Lower leg skin (tissue), 4 donors: ENCODE measurements around the gene ZHX3. TPM values are rescaled to one million over a fixed set of nuclear protein-coding genes. Genes with fewer than 3 reads are reported as not detected.

Source experiments
- DNase-seq, 2 donors: peaks; one replicate each; pipeline ENCODE4 v3.0.0-alpha.2; 2019; ENCODE audit warnings: low spot score in 2 of 2
- H3K4me3 ChIP-seq: fragments of 200-600 bp; sonication (generic); 2 replicates; pipeline ENCODE4 v1.5.1; 2017; ENCODE audit warnings: mild to moderate bottlenecking, low read depth; ENCODE audit not compliant: poor library complexity, severe bottlenecking
- CTCF ChIP-seq, 3 donors: fragments of 450-650 bp; IDR thresholded peaks; one replicate each; pipeline ENCODE4 v1.5.1; 2016; ENCODE audit warnings: antibody characterized with exemption in 3 of 3, mild to moderate bottlenecking in 3 of 3, moderate library complexity in 2 of 3
- POLR2A ChIP-seq, 2 donors: fragments of 450-650 bp; IDR thresholded peaks; one replicate each; pipeline ENCODE4 v1.6.1; 2016 to 2017; ENCODE audit warnings: antibody characterized with exemption in 2 of 2, mild to moderate bottlenecking in 1 of 2, moderate library complexity in 1 of 2
- WGBS, 2 donors: methylation state at CpG; one replicate each; pipeline ENCODE4 v1.1.5; 2018; 5-methylcytosine and 5-hydroxymethylcytosine counted together
- intact Hi-C: fragments of 100-400 bp; cut with DNase I; formaldehyde crosslinking; loops from one replicate; pipeline ENCODE4 v1.15.0; 2023; ENCODE audit warnings: low total_unique reads
- total RNA-seq, 4 donors: library from RNA; depleted of rRNA; stranded (reverse); fragments of >200 nt; gene quantifications; one replicate each; pipeline ENCODE4 v1.1.0, GENCODE V29; 2016

The ZHX3 gene
- total RNA-seq, 4 donors from 2014 or later, result 19.3 to 33.1 (median 25.5) TPM

- H3K4me3 ChIP-seq, result no peak overlapping the region
- 94 to 97% methylated on average over 6 to 7 of the region's 7 CpGs for WGBS, 2 donors
- no peak for DNase-seq
- intact Hi-C loops, result no loop called here
- TF ChIP-seq CTCF (IDR thresholded peaks at IDR 0.05), result no peak
- TF ChIP-seq POLR2A (IDR thresholded peaks at IDR 0.05), result no peak
These were observed 32.4 kb upstream of the ZHX3 start for GRCh38 chr20:41349943-41350342.

DNA sequence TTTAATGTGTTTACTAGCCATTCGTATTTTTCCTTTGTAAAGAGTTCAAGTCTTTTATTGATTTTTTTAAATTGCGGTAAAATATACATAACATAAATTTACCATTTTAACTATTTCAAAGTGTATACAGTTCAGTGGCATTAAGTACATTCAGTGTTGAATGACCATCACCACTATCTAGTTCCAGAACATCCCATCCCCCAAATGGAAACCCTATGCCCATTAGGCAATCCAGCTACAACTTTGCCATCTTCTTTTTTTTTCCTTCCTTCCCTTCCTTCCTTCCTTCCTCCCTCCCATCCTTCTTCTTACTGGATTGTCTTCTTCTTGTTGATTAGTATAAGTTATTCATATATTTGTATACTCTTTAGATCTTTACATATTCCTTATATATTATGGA is 31.7 kb upstream of the ZHX3 start:
- TF ChIP-seq CTCF (IDR thresholded peaks at IDR 0.05) (no peak), POLR2A (IDR thresholded peaks at IDR 0.05) (no peak)
- no peak for DNase-seq
- 92 to 97% methylated on average over 2 of the region's 2 CpGs for WGBS, 2 donors
- intact Hi-C loops, result no loop called here
- no peak overlapping the region for H3K4me3 ChIP-seq

GRCh38 chr20:41348430-41349172 is 31.1 kb upstream of the ZHX3 start:
- intact Hi-C loops, result no loop called here
- 84 to 91% methylated on average over 13 of the region's 13 CpGs for WGBS, 2 donors
- DNase-seq, result no peak
- no peak for TF ChIP-seq POLR2A (IDR thresholded peaks at IDR 0.05)
- no peak overlapping the region for H3K4me3 ChIP-seq

- no peak for TF ChIP-seq POLR2A (IDR thresholded peaks at IDR 0.05)
- no peak for TF ChIP-seq CTCF (IDR thresholded peaks at IDR 0.05)
- WGBS, 2 donors, result 82 to 84% methylated on average over 13 of the region's 13 CpGs
- DNase-seq, result no peak
- H3K4me3 ChIP-seq, result no peak overlapping the region
- intact Hi-C loops, result no loop called here
These were observed 30.2 kb upstream of the ZHX3 start for GRCh38 chr20:41347523-41348429.

DNA sequence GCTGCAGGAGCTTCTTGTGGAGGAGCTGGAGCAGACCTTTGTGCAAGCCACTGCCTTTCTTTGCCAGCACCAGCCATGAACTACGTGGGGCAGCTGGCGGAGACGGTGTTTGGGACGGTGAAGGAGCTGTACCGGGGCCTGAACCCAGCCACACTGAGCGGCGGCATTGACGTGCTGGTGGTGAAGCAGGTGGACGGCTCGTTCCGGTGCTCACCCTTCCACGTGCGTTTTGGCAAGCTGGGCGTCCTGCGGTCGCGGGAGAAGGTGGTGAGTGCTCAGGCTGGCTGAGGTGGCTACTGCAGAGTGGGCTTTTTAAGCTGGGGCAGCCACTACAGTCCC is 28.2 kb upstream of the ZHX3 start:
- 88 to 93% methylated on average over 17 of the region's 17 CpGs for WGBS, 2 donors
- no peak overlapping the region for H3K4me3 ChIP-seq
- TF ChIP-seq POLR2A (IDR thresholded peaks at IDR 0.05) (no peak), CTCF (IDR thresholded peaks at IDR 0.05) (no peak)
- intact Hi-C loops, result no loop called here
- DNase-seq, result peak in 1 of 2 donors; percentile 83
